IMR-90 (cell line): ENCODE results near the gene VSIG10L2.

Source experiments
- CEBPB ChIP-seq: IDR thresholded peaks from 2 replicates; pipeline ENCODE4 v1.6.1; 2012; ENCODE audit warnings: low read depth, low read length, improper control_type of control experiment
- CHD1 ChIP-seq: IDR thresholded peaks from 2 replicates; pipeline ENCODE4 v1.6.1; 2012; ENCODE audit warnings: low read depth, low read length, improper control_type of control experiment
- CTCF ChIP-seq: conservative IDR thresholded peaks from 2 replicates; pipeline ENCODE4 v1.5.1; 2012; ENCODE audit warnings: mild to moderate bottlenecking, low read depth, low read length, improper control_type of control experiment
- NFE2L2 ChIP-seq: fragments of 150-350 bp; IDR thresholded peaks from 2 replicates; pipeline ENCODE4 v1.6.1; 2016; ENCODE audit warnings: low read depth, mild to moderate bottlenecking, low read length
- POLR2A ChIP-seq: IDR thresholded peaks from 2 replicates; pipeline ENCODE4 v1.6.1; 2012; ENCODE audit warnings: mild to moderate bottlenecking, low read depth, low read length
- RAD21 ChIP-seq: IDR thresholded peaks from 2 replicates; pipeline ENCODE4 v1.6.1; 2012; ENCODE audit warnings: low read length, improper control_type of control experiment

- no peak for TF ChIP-seq NFE2L2
- TF ChIP-seq CTCF, result no peak
- no peak for TF ChIP-seq CEBPB
- TF ChIP-seq CHD1, result no peak
- no peak for TF ChIP-seq POLR2A
- no peak for TF ChIP-seq RAD21
These were observed 1.8 kb downstream of the VSIG10L2 start for GRCh38 chr11:125947419-125948277.
